ENCODE measurements around the gene LCN6. TPM values are rescaled to one million over a fixed set of nuclear protein-coding genes. Genes with fewer than 3 reads are reported as not detected.

LCN6 gene
- total and polyA plus RNA-seq, 10 of the 15 experiments (the other 5 are each of a cell fraction or from before 2014, with no cell fraction given), result not detected

DNA sequence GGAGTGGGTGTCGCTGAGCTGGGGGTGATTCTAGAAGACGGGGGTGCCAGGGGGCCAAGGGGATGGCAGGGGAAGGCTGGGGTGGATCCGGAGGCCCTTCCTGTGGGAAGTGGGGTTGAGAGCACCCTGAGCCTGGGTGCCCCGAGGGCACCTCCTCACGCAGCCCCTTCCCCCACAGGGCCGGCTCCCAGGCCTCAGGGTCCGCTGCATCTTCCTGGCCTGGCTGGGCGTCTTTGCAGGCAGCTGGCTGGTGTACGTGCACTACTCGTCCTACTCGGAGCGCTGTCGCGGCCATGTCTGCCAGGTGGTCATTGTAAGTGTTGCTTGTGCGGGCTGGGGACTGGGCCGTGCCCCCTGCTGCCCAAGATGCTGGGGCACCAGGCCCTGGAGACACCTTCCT, 30.9 kb downstream of the LCN6 start:
- BruUV-seq (replicated peaks), result no TSS peak
- H4K20me1 ChIP-seq (ENCODE audit: control insufficient read depth, insufficient read depth), result no peaks in the 10 kb centered on the region
- no peak overlapping the region for H3K27ac ChIP-seq (ENCODE audit: control insufficient read depth, insufficient read depth)
- RAD21 ChIA-PET (ENCODE audit: unreplicated experiment), result no interaction called here
- no peak overlapping the region for H2AFZ ChIP-seq (ENCODE audit: control insufficient read depth, low read depth, low read length)
- TF ChIP-seq CTCF (IDR thresholded peaks at IDR 0.05 in 2 of 3, conservative IDR thresholded peaks at IDR 0.05 in 1 of 3; ENCODE audit: control insufficient read depth in 2 of 3, extremely low read depth in 1 of 3, insufficient read depth in 1 of 3, low read depth in 3 of 3, low read length in 3 of 3) (no peak), TARDBP (IDR thresholded peaks at IDR 0.05; ENCODE audit: borderline replicate concordance) (no peak), ZNF622 (IDR thresholded peaks at IDR 0.05) (no peak), SMAD5 (IDR thresholded peaks at IDR 0.05; ENCODE audit: low read depth) (no peak), GATAD2B (conservative IDR thresholded peaks at IDR 0.05; ENCODE audit: low read depth) (no peak)
- TF ChIP-seq, protein P1, sequence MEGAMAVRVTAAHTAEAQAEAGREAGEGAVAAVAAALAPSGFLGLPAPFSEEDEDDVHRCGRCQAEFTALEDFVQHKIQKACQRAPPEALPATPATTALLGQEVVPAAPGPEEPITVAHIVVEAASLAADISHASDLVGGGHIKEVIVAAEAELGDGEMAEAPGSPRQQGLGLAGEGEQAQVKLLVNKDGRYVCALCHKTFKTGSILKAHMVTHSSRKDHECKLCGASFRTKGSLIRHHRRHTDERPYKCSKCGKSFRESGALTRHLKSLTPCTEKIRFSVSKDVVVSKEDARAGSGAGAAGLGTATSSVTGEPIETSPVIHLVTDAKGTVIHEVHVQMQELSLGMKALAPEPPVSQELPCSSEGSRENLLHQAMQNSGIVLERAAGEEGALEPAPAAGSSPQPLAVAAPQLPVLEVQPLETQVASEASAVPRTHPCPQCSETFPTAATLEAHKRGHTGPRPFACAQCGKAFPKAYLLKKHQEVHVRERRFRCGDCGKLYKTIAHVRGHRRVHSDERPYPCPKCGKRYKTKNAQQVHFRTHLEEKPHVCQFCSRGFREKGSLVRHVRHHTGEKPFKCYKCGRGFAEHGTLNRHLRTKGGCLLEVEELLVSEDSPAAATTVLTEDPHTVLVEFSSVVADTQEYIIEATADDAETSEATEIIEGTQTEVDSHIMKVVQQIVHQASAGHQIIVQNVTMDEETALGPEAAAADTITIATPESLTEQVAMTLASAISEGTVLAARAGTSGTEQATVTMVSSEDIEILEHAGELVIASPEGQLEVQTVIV (IDR thresholded peaks at IDR 0.05; ENCODE audit: borderline replicate concordance, partially characterized antibody), result no peak
- SMC1A ChIA-PET (ENCODE audit: uncharacterized antibody, unreplicated experiment), result no interaction called here
- ATAC-seq (no peak), FAIRE-seq (no peak), DNase-seq (ENCODE audit: low read depth, low spot score) (no peak)
- no peak overlapping the region for H3K4me2 ChIP-seq (ENCODE audit: control insufficient read depth, insufficient read depth)
- POLR2A ChIA-PET, result no interaction called here
- no peaks in the 10 kb centered on the region for H3K4me1 ChIP-seq (ENCODE audit: control insufficient read depth, insufficient read depth, low read length)
- peaks cover 0 to under 1% of the 10 kb centered on the region in 2 experiments; a peak in 2 of 4 replicates for H3K36me3 ChIP-seq (ENCODE audit: control insufficient read depth in 2 of 2, insufficient read depth in 2 of 2, low read length in 1 of 2)
- no peaks in the 10 kb centered on the region for H3K9me3 ChIP-seq (replicated peaks; ENCODE audit: control insufficient read depth, insufficient read depth, low read length)
- H3K9ac ChIP-seq (ENCODE audit: control insufficient read depth, insufficient read depth, low read length), result no peak overlapping the region
- CTCF ChIA-PET, result no interaction called here
- H3K79me2 ChIP-seq (ENCODE audit: control insufficient read depth, insufficient read depth, low read length), result no peaks in the 10 kb centered on the region
- WGBS (ENCODE audit: insufficient coverage, insufficient replicate concordance, low lambda C conversion rate, missing lambda C conversion rate), result 44% methylated on average over 16 of the region's 16 CpGs
- H3K27me3 ChIP-seq (replicated peaks in 1 of 2; ENCODE audit: control insufficient read depth in 2 of 2, insufficient read depth in 2 of 2, low read length in 1 of 2), result peaks cover 2% of the 10 kb centered on the region in 2 experiments; a peak in 3 of 4 replicates
- H3K4me3 ChIP-seq, result no peak overlapping the region
- in situ Hi-C loops (cut with MboI) (no loop called here), intact Hi-C loops (cut with micrococcal nuclease; ENCODE audit: unreplicated experiment) (no loop called here)
